GM19023 (cell line): ENCODE data around the gene NRXN2.
"Not testable (repeated sequence)": the region's sequence is repeated elsewhere in the genome, so short reads cannot be mapped to it uniquely, and the experiment has no call there.

Source experiments
- ATAC-seq: cut with Tn5 transposase; IDR thresholded peaks from one replicate; pipeline ENCODE4 v1.9.1; 2021; ENCODE audit warnings: mild to moderate bottlenecking, moderate library complexity; ENCODE audit not compliant: unreplicated experiment

The NRXN2 gene

GRCh38 chr11:64595922-64596321 lies 127.1 kb downstream of the NRXN2 start:
- ATAC-seq = not testable (repeated sequence)

GRCh38 chr11:64594159-64594939 lies 128.6 kb downstream of the NRXN2 start:
- ATAC-seq = no peak

GRCh38 chr11:64593156-64594105 lies 129.6 kb downstream of the NRXN2 start:
- ATAC-seq = no peak

DNA sequence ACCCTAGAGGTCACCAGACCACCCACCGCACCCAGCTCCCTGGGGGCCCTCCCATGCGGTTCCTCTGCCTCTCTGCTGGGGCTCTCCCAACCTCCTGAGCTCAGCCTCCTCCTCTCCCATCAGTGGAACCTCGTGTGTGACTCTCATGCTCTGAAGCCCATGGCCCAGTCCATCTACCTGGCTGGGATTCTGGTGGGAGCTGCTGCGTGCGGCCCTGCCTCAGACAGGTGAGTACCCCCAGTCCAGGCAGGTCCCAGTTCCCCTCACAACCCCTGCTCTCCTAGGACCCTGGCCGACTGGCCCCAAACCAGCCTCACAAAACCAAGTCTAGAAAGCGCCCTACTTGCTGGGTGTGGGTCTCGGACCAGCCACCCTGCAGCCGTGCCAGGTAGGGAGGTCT lies 130.3 kb downstream of the NRXN2 start:
- ATAC-seq = no peak

GRCh38 chr11:64592234-64592615 lies 130.8 kb downstream of the NRXN2 start:
- no peak for ATAC-seq

DNA sequence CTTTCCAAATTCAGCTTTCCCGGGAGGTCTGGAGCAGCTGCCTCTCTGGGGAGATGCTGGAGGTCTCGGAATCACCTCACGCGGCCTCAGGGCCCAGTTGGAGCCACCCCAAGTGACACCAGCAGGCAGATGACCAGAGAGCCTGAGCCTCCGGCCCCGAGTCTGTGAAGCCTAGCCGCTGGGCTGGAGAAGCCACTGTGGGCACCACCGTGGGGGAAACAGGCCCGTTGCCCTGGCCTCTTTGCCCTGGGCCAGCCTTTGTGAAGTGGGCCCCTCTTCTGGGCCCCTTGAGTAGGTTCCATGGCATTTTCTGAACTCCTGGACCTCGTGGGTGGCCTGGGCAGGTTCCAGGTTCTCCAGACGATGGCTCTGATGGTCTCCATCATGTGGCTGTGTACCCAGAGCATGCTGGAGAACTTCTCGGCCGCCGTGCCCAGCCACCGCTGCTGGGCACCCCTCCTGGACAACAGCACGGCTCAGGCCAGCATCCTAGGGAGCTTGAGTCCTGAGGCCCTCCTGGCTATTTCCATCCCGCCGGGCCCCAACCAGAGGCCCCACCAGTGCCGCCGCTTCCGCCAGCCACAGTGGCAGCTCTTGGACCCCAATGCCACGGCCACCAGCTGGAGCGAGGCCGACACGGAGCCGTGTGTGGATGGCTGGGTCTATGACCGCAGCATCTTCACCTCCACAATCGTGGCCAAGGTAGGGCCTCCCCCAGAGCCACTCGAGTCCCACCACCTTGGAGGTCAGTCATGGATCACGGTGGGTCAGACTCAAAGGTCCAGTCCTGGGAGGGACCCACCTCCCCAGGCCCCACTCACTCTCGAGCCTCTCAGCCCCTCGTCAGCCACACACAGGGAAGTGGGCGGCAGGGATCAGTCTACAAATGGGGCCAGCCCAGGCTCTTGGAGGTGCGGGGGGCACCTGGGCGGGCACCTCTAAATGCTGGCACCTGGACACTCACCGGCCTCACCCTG lies 131.5 kb downstream of the NRXN2 start:
- ATAC-seq = no peak

DNA sequence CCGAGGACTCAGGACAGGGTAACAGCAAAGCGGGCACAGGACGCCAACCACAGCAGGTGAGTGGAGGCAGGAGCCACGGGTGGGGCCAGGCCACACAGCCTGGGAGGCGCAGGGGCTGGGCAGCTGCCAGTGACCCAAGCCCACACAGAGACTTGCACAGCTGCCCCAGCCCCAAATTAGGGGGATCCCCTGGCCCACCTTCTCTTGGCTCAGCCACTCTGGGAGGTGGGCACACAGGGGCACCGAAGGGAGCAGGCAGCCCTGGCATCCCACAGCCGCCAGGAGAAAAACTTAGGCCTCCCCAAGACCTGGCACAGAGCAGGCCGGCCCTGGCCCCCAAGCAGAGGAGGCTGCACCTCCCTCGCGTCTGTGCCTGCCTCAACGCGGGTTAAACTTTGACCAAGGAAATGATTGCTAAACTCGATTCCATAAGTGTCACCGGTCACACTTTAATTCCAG lies 132.2 kb downstream of the NRXN2 start, which contains the start of gene SLC22A12:
SLC22A12 (plus strand) TSS at position 458 of the 459 bp plus-strand sequence. CDS start 337 bp downstream, outside the sequence.
- ATAC-seq = no peak

DNA sequence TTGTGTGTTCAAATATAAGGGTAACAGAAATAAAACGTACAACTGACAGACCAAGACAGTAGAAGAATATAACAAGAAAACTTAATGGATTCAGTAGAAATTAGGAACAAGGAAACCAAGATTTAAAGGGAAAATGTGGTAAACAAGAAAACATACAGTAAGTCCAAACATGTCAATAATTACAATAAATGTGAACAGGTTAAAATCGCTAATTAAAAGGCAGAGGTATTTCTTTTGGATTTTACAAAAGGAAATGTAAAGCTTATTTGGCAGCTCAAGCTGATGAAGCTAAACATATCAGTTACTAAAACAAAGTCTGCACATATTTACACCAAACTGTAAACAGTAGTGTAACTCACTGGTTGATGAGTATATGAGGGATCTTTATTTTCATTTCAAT lies 134.3 kb downstream of the NRXN2 start:
- no peak for ATAC-seq

- no peak for ATAC-seq
Observed at GRCh38 chr11:64586366-64586765, 136.6 kb downstream of the NRXN2 start.

GRCh38 chr11:64585150-64585549 lies 137.8 kb downstream of the NRXN2 start:
- no peak for ATAC-seq

GRCh38 chr11:64583296-64584262 lies 139.4 kb downstream of the NRXN2 start:
- ATAC-seq = no peak

DNA sequence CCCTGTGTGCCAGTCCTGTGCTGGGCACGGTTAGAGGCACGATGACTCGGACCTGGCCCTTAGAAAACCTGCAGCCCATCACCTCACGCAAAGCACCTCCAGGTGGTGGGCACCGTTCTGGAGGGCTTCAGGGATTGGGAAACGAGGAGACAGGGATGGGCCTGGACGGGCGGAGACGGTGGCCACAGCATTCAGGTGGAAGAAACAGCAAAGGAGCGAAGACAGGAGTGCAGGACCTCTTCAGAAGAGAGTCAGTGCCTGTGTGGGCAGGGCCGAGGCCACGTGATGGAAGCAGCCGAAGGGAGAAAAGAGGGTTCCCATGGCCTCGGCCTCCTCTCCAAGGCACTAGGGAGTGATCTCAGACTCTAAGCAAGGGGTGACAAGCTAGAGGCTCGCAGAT lies 140.1 kb downstream of the NRXN2 start:
- ATAC-seq = no peak

DNA sequence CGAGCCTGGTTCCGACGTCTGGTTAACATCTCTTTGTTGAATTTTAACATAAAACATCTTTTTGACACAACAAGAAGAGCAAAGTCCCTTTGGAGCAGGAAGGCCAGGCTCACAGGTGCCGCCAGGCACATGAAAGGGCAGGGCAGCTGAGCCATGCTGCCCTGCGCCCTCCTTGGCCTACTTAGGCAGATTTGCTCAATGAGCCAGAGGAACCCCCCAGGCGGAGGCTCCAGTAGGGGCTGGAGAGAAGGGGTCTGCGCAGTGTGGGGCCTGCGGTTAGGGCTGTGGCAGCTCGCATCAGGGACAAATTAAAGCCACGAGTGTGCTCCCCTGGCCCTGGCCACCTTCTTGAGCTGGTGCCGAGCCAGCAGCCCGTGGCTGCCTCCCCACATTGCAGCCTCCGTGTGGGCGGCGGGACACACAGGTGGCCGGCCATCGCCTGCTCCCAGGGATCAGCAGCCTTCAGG lies 141.9 kb downstream of the NRXN2 start:
- ATAC-seq = no peak

DNA sequence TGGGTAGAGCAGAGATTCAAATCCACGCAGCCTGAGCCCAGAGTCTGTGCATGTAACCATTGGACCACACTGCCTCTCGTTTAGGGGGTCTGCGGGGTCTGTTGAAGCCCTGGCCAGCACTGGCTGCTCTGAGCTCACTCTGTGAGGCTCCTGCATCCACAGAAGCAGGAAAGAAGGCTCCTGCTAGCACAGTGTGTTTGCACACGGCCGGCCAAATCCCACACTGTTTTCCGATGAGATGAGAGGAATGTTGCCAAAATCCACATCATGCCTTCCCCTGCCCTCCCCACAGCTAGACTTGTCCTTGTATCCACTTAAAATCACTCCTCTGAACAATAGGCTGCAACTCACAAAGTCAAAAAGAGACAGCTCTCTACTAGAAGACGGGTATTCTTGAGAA lies 142.6 kb downstream of the NRXN2 start:
- no peak for ATAC-seq

- ATAC-seq = no peak
Observed at GRCh38 chr11:64577202-64577601, 145.8 kb downstream of the NRXN2 start.

DNA sequence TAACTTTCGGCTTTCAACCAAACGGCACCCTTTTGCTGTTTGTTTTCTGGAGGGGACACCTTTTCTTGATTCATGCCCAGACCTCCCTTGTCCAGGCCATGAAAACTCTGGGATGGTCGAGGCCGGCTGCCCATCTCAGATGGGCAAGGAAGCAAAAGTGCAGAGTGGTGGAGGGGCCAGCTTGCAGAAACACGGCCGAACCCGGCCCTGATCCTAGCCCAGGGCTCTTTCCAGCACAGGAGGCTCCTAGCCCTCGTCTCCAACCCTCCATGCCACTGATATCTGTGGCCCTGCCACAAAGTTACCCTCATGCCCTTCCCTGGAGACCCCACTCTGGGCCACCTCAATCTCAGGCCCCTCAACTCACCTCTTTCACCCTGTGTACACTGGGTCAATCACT lies 150.9 kb downstream of the NRXN2 start:
- no peak for ATAC-seq

DNA sequence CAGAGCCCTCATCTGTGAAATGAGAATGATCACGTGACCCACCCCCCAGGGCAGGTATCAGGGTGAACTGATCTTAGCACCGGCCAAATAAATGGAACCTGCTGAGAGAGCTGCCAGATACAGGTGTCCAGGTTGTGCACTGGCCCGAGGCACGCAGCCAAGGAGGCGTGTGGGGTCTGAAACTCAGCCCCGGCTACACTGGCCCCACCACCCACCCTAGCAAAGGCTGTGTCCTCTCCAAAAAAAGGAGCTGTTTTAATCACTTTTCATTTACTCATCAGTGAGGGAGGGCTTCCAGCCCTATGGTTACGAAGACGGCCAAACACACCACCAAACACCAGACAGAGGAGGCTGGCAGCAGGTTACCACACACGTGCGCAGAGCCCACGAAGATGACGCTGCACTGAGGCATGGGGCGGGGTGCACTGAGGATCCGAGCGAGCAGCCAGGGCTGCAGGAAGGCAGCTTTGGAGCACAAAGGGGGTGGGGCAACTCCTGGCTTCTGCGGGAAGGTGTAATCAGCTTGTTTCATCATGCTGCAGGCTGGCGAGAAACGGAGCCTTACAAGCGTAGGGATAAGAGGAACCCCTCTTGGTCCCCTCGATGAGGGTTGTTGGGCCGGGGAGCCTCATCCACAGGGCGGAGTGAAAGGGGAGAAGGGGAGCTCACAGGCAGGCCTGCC lies 151.4 kb downstream of the NRXN2 start:
- ATAC-seq = no peak

GRCh38 chr11:64571050-64571409 lies 152.0 kb downstream of the NRXN2 start:
- no peak for ATAC-seq

- ATAC-seq = no peak
Observed at GRCh38 chr11:64570341-64570740, 152.7 kb downstream of the NRXN2 start.
